Panc1 (cell line): ENCODE measurements around the gene USP10. TPM values are rescaled to one million over a fixed set of nuclear protein-coding genes. Genes with fewer than 3 reads are reported as not detected.

ENCODE experiments used
- ATAC-seq: fragments of 200-7000 bp; cut with Tn5 transposase; 2 replicates; pipeline ENCODE4 v1.9.1; 2020; ENCODE audit warnings: mild to moderate bottlenecking, moderate library complexity
- BruUV-seq: library from RNA; stranded (reverse); fragments of 400-500 nt; replicated peaks from 2 replicates; lab custom pipeline; 2021; lab: Mats Ljungman, UMichigan
- CTCF ChIA-PET: fragments of 300-600 bp; sonication (Branson Sonifier 250); formaldehyde crosslinking; loops from one replicate; lab custom pipeline; 2022; ENCODE audit warnings: antibody characterized with exemption; lab: Charles Lee
- POLR2A ChIA-PET: fragments of 300-600 bp; sonication (Branson Sonifier 250); formaldehyde crosslinking; loops from one replicate; lab custom pipeline; 2022; ENCODE audit warnings: antibody characterized with exemption; lab: Charles Lee
- DNase-seq: peaks from one replicate; pipeline ENCODE4 v3.0.0-alpha.2; 2010; ENCODE audit warnings: low read depth, low spot score
- H3K27ac ChIP-seq: 2 replicates; pipeline ENCODE4 v1.5.1; 2011; ENCODE audit warnings: mild to moderate bottlenecking, low read length, inconsistent platforms
- H3K27me3 ChIP-seq: fragments of 200-500 bp; sonication (Bioruptor generic); 2 replicates; pipeline ENCODE4 v1.6.0; 2014; ENCODE audit warnings: low read length, inconsistent platforms; ENCODE audit not compliant: control insufficient read depth, insufficient read depth
- H3K36me3 ChIP-seq: fragments of 200-500 bp; sonication (Bioruptor generic); 2 replicates; pipeline ENCODE4 v1.5.1; 2014; ENCODE audit warnings: inconsistent platforms, mild to moderate bottlenecking, low read length, moderate library complexity; ENCODE audit not compliant: control insufficient read depth, insufficient read depth
- H3K4me1 ChIP-seq: 2 replicates; pipeline ENCODE4 v1.5.1; 2011; ENCODE audit warnings: inconsistent platforms, mild to moderate bottlenecking, low read length, moderate library complexity; ENCODE audit not compliant: control insufficient read depth, insufficient read depth
- H3K4me3 ChIP-seq, 2 experiments: 2 replicates each; pipeline ENCODE4 v1.5.1; 2011 to 2012; ENCODE audit warnings: low read depth in 2 of 2, low read length in 2 of 2, mild to moderate bottlenecking in 2 of 2, inconsistent platforms in 1 of 2, moderate library complexity in 1 of 2
- H3K9me3 ChIP-seq: fragments of 200-500 bp; sonication (Bioruptor generic); 2 replicates; pipeline ENCODE4 v1.5.1; 2014; ENCODE audit warnings: low read depth, mild to moderate bottlenecking, inconsistent platforms, low read length, moderate library complexity; ENCODE audit not compliant: control insufficient read depth, insufficient read depth
- POLR2AphosphoS5 ChIP-seq: IDR thresholded peaks from 2 replicates; pipeline ENCODE4 v1.6.1; 2012; ENCODE audit warnings: mild to moderate bottlenecking, low read depth, low read length, moderate library complexity
- SIN3A ChIP-seq: IDR thresholded peaks from 2 replicates; pipeline ENCODE4 v1.6.1; 2012; ENCODE audit warnings: low read depth, mild to moderate bottlenecking, low read length, moderate library complexity, borderline replicate concordance; ENCODE audit not compliant: insufficient read depth
- TCF7L2 ChIP-seq: IDR thresholded peaks from 2 replicates; pipeline ENCODE4 v1.6.1; 2011; ENCODE audit warnings: mild to moderate bottlenecking, low read depth, low read length, inconsistent platforms
- in situ Hi-C: cut with HindIII; loops from 2 replicates; pipeline ENCODE4 v1.10.0; 2016; ENCODE audit warnings: low sequenced_read_pairs, low pct_unique_long_range_greater_than_20kb
- intact Hi-C: fragments of 100-400 bp; cut with micrococcal nuclease; formaldehyde crosslinking; loops from one replicate; pipeline ENCODE4 v1.10.0; 2022; ENCODE audit not compliant: unreplicated experiment
- total RNA-seq: library from RNA; stranded (reverse); gene quantifications from one replicate; pipeline ENCODE4 v1.2.1, GENCODE V29; 2021; ENCODE audit not compliant: unreplicated experiment
- TF ChIP-seq, protein P1 (sequence below), 2 experiments: IDR thresholded peaks; 2 replicates each; pipeline ENCODE4 v1.6.1; 2011 to 2012; ENCODE audit warnings: low read depth in 2 of 2, control low read depth in 1 of 2, low read length in 1 of 2, mild to moderate bottlenecking in 1 of 2, moderate library complexity in 1 of 2; ENCODE audit not compliant: insufficient read depth in 1 of 2
- TF ChIP-seq, protein P2 (sequence below): fragments of 450-650 bp; IDR thresholded peaks from 2 replicates; pipeline ENCODE4 v1.5.1; 2017; ENCODE audit warnings: mild to moderate bottlenecking

The USP10 gene
- total RNA-seq, 1 experiment from 2014 or later = 77.4 TPM

DNA sequence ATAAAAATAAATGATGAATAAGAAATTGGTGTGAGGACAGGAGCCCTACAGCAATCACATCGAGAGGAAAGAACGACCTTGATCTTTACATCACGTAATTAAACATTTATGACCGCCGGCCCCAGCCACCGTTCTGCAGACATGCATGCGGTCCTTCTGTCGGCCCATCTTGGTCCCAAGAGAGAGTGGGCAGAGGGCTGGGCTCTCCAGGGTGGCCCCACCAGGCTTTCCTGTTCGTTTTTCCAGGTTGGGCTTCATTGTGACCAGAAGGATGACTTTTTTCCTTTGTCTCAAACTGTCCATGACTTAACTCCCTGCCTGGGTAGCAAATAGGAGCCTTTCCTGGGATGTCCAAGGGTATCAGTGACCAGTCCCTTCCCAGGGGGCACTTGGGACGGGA is 116.7 kb downstream of the USP10 start:
- Histone ChIP-seq H3K4me1 (peaks cover 6% of the 10 kb centered on the region), H3K36me3 (no peaks in the 10 kb centered on the region), H3K27me3 (no peaks in the 10 kb centered on the region), H3K27ac (no peak overlapping the region), H3K9me3 (no peaks in the 10 kb centered on the region), H3K4me3 (no peak overlapping the region)
- no peak for DNase-seq
- no TSS peak for BruUV-seq
- intact Hi-C loops = no loop called here
- POLR2A ChIA-PET = no interaction called here
- TF ChIP-seq SIN3A (no peak), POLR2AphosphoS5 (no peak)
- TF ChIP-seq, protein P1, sequence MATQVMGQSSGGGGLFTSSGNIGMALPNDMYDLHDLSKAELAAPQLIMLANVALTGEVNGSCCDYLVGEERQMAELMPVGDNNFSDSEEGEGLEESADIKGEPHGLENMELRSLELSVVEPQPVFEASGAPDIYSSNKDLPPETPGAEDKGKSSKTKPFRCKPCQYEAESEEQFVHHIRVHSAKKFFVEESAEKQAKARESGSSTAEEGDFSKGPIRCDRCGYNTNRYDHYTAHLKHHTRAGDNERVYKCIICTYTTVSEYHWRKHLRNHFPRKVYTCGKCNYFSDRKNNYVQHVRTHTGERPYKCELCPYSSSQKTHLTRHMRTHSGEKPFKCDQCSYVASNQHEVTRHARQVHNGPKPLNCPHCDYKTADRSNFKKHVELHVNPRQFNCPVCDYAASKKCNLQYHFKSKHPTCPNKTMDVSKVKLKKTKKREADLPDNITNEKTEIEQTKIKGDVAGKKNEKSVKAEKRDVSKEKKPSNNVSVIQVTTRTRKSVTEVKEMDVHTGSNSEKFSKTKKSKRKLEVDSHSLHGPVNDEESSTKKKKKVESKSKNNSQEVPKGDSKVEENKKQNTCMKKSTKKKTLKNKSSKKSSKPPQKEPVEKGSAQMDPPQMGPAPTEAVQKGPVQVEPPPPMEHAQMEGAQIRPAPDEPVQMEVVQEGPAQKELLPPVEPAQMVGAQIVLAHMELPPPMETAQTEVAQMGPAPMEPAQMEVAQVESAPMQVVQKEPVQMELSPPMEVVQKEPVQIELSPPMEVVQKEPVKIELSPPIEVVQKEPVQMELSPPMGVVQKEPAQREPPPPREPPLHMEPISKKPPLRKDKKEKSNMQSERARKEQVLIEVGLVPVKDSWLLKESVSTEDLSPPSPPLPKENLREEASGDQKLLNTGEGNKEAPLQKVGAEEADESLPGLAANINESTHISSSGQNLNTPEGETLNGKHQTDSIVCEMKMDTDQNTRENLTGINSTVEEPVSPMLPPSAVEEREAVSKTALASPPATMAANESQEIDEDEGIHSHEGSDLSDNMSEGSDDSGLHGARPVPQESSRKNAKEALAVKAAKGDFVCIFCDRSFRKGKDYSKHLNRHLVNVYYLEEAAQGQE (IDR thresholded peaks at IDR 0.05; ENCODE audit: insufficient read depth in 1 of 2, low read depth in 2 of 2, low read length in 1 of 2) = no peak
- ATAC-seq = no peak
- in situ Hi-C loops = no loop called here
- CTCF ChIA-PET = no interaction called here

- BruUV-seq = no TSS peak
- in situ Hi-C loops = no loop called here
- H3K27ac ChIP-seq = no peak overlapping the region
- H3K27me3 ChIP-seq = no peaks in the 10 kb centered on the region
- TF ChIP-seq SIN3A (no peak), POLR2AphosphoS5 (no peak)
- TF ChIP-seq, protein P2, sequence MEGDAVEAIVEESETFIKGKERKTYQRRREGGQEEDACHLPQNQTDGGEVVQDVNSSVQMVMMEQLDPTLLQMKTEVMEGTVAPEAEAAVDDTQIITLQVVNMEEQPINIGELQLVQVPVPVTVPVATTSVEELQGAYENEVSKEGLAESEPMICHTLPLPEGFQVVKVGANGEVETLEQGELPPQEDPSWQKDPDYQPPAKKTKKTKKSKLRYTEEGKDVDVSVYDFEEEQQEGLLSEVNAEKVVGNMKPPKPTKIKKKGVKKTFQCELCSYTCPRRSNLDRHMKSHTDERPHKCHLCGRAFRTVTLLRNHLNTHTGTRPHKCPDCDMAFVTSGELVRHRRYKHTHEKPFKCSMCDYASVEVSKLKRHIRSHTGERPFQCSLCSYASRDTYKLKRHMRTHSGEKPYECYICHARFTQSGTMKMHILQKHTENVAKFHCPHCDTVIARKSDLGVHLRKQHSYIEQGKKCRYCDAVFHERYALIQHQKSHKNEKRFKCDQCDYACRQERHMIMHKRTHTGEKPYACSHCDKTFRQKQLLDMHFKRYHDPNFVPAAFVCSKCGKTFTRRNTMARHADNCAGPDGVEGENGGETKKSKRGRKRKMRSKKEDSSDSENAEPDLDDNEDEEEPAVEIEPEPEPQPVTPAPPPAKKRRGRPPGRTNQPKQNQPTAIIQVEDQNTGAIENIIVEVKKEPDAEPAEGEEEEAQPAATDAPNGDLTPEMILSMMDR = no peak
- ATAC-seq (no peak), DNase-seq (no peak)
- H3K4me3 ChIP-seq = no peak overlapping the region
- H3K36me3 ChIP-seq = no peaks in the 10 kb centered on the region
- H3K4me1 ChIP-seq = peaks cover 9% of the 10 kb centered on the region
- CTCF ChIA-PET = no interaction called here
- intact Hi-C loops = no loop called here
- no peaks in the 10 kb centered on the region for H3K9me3 ChIP-seq
- POLR2A ChIA-PET = no interaction called here
Observed at GRCh38 chr16:84817206-84817605, 117.4 kb downstream of the USP10 start.

DNA sequence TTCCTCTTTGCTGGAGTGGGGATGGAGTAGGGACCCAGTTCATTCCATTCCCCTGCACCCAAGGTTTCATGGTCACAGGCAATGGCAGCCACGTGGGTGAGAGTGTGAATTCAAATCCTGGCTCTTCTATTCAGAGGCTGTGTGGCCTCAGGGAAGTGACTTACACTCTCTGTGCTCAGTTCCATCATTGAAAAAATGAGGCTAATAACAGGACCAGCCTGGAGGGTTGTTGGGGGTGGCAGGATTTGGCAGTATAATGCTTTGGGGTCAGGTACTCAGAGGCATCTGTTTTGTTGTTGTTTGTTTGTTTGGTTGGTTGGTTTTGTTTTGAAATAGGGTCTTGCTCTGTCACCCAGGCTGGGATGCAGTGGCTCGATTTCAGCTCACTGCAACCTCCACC is 117.8 kb downstream of the USP10 start:
- no peaks in the 10 kb centered on the region for H3K27me3 ChIP-seq
- peaks cover 11% of the 10 kb centered on the region for H3K4me1 ChIP-seq
- in situ Hi-C loops = no loop called here
- ChIA-PET CTCF (no interaction called here), POLR2A (no interaction called here)
- no peak overlapping the region for H3K27ac ChIP-seq
- BruUV-seq = no TSS peak
- H3K4me3 ChIP-seq = no peak overlapping the region
- no peak for TF ChIP-seq TCF7L2
- TF ChIP-seq POLR2AphosphoS5 = no peak
- TF ChIP-seq, protein P1 (IDR thresholded peaks at IDR 0.05; ENCODE audit: insufficient read depth in 1 of 2, low read depth in 2 of 2, low read length in 1 of 2) = no peak
- TF ChIP-seq, protein P2 = no peak
- TF ChIP-seq SIN3A = no peak
- DNase-seq (no peak), ATAC-seq (no peak)
- intact Hi-C loops = no loop called here
- H3K9me3 ChIP-seq = no peaks in the 10 kb centered on the region
- H3K36me3 ChIP-seq = no peaks in the 10 kb centered on the region
